Endothelial cell of umbilical vein (primary cell): ENCODE data around the gene ADAT1. TPM values are rescaled to one million over a fixed set of nuclear protein-coding genes. Genes with fewer than 3 reads are reported as not detected.

Experiments used
- BruUV-seq: library from RNA; stranded (reverse); fragments of 400-500 nt; replicated peaks from 2 replicates; lab custom pipeline; 2021; lab: Mats Ljungman, UMichigan
- CTCF ChIA-PET: fragments of 300-600, 350-600 bp; sonication (Branson Sonifier 250); formaldehyde crosslinking; loops from one replicate; lab custom pipeline; 2021; ENCODE audit warnings: antibody characterized with exemption, inconsistent platforms; lab: Charles Lee
- POLR2A ChIA-PET: fragments of 300-600, 350-600 bp; sonication (Branson Sonifier 250); formaldehyde crosslinking; loops from one replicate; lab custom pipeline; 2021; ENCODE audit warnings: antibody characterized with exemption, inconsistent platforms; lab: Charles Lee
- DNase-seq: peaks from one replicate; pipeline ENCODE4 v3.0.0-alpha.2; 2011; ENCODE audit warnings: low read depth, low spot score
- FAIRE-seq: peaks from 2 replicates; lab custom pipeline; 2011; peaks lifted over from hg19 to GRCh38; lab: Jason Lieb, UNC
- H2AFZ ChIP-seq: 2 replicates; pipeline ENCODE4 v1.6.0; 2012; ENCODE audit warnings: low read depth, low read length, control low read depth, inconsistent platforms
- H3K27ac ChIP-seq: 2 replicates; pipeline ENCODE4 v1.5.1; 2011; ENCODE audit warnings: low read depth, mild to moderate bottlenecking, control low read depth, low read length, moderate library complexity; ENCODE audit not compliant: insufficient read depth
- H3K27me3 ChIP-seq, 2 experiments: 2 replicates each; pipeline versions ENCODE4 v1.6.0 to v1.6.1; 2011; ENCODE audit warnings: low read length in 2 of 2, mixed read lengths in 1 of 2; ENCODE audit not compliant: control insufficient read depth in 2 of 2, insufficient read depth in 2 of 2
- H3K36me3 ChIP-seq, 2 experiments: 2 replicates in 1 of 2; 3 replicates in 1 of 2; pipeline ENCODE4 v1.5.1; 2011; ENCODE audit warnings: low read length in 2 of 2, mild to moderate bottlenecking in 1 of 2, moderate library complexity in 1 of 2; ENCODE audit not compliant: control insufficient read depth in 2 of 2, insufficient read depth in 2 of 2; ENCODE audit errors: extremely low read depth in 1 of 2
- H3K4me1 ChIP-seq: 3 replicates; pipeline ENCODE4 v1.5.1; 2011; ENCODE audit warnings: mild to moderate bottlenecking, low read length; ENCODE audit not compliant: control insufficient read depth, insufficient read depth; ENCODE audit errors: extremely low read depth
- H3K4me2 ChIP-seq: 2 replicates; pipeline ENCODE4 v1.6.1; 2011; ENCODE audit warnings: low read length, control low read depth, mixed read lengths; ENCODE audit not compliant: insufficient read depth
- H3K4me3 ChIP-seq, 3 experiments: fragments of 200-600 bp in 1 of 3; sonication (generic), shearing (Covaris generic) in 1 of 3; replicated peaks in 1 of 3; 2 replicates each; pipeline ENCODE4 v1.5.1; 2011 to 2016; ENCODE audit warnings: control low read depth in 3 of 3, low read length in 3 of 3, mild to moderate bottlenecking in 2 of 3, inconsistent platforms in 1 of 3, low read depth in 1 of 3, moderate library complexity in 1 of 3; ENCODE audit not compliant: insufficient read depth in 1 of 3
- H3K79me2 ChIP-seq: 2 replicates; pipeline ENCODE4 v1.6.0; 2012; ENCODE audit warnings: low read length, inconsistent platforms; ENCODE audit not compliant: control insufficient read depth, insufficient read depth
- H3K9ac ChIP-seq: replicated peaks from 2 replicates; pipeline ENCODE3; 2011; ENCODE audit warnings: low read length, control low read depth; ENCODE audit not compliant: insufficient read depth; ENCODE audit errors: extremely low read depth
- H3K9me1 ChIP-seq: replicated peaks from 3 replicates; pipeline ENCODE4 v1.6.0; 2011; ENCODE audit warnings: mild to moderate bottlenecking, low read length; ENCODE audit not compliant: control insufficient read depth, insufficient read depth; ENCODE audit errors: extremely low read depth
- H3K9me3 ChIP-seq: replicated peaks from 2 replicates; pipeline ENCODE4 v1.5.1; 2012; ENCODE audit warnings: low read length, inconsistent platforms; ENCODE audit not compliant: control insufficient read depth, insufficient read depth
- H4K20me1 ChIP-seq: replicated peaks from 2 replicates; pipeline ENCODE3; 2011; ENCODE audit warnings: mild to moderate bottlenecking, low read length; ENCODE audit not compliant: control insufficient read depth, insufficient read depth; ENCODE audit errors: extremely low read depth
- EZH2 ChIP-seq: IDR thresholded peaks from 2 replicates; pipeline ENCODE4 v1.6.1; 2012; ENCODE audit warnings: borderline replicate concordance, low read depth, mild to moderate bottlenecking, moderate library complexity, low read length, inconsistent platforms; ENCODE audit not compliant: severe bottlenecking
- FOS ChIP-seq: IDR thresholded peaks from 2 replicates; pipeline ENCODE4 v1.6.1; 2011; ENCODE audit warnings: mild to moderate bottlenecking, low read length, moderate library complexity, borderline replicate concordance; ENCODE audit not compliant: insufficient read depth
- GATA2 ChIP-seq: IDR thresholded peaks from 2 replicates; pipeline ENCODE4 v1.7.0; 2011; ENCODE audit warnings: low read depth, mild to moderate bottlenecking, moderate library complexity, mixed read lengths, low read length; ENCODE audit not compliant: insufficient read length, insufficient read depth
- JUN ChIP-seq: IDR thresholded peaks from 2 replicates; pipeline ENCODE4 v1.6.1; 2011; ENCODE audit warnings: borderline replicate concordance, low read depth; ENCODE audit not compliant: insufficient read length, insufficient read depth
- MYC ChIP-seq: IDR thresholded peaks from one replicate; pipeline ENCODE4 v1.6.1; 2011; ENCODE audit warnings: mild to moderate bottlenecking, low read depth, low read length
- POLR2A ChIP-seq: IDR thresholded peaks from 2 replicates; pipeline ENCODE4 v1.6.1; 2012; ENCODE audit warnings: low read depth, mild to moderate bottlenecking, control low read depth, low read length
- POLR2AphosphoS5 ChIP-seq: IDR thresholded peaks from 2 replicates; pipeline ENCODE4 v1.6.1; 2012; ENCODE audit warnings: low read depth, mild to moderate bottlenecking, control low read depth, low read length, moderate library complexity; ENCODE audit not compliant: insufficient read depth
- dilution Hi-C: fragments of 300-500 bp; cut with MboI; formaldehyde crosslinking; loops from one replicate; pipeline ENCODE4 v1.15.0; 2019; ENCODE audit warnings: low sequenced_read_pairs; ENCODE audit not compliant: extremely low pct_ligation_motif_present
- intact Hi-C: fragments of 100-400 bp; cut with micrococcal nuclease; formaldehyde crosslinking; loops from one replicate; pipeline ENCODE4 v1.10.0; 2022
- polyA plus RNA-seq, 4 experiments: library from polyadenylated mRNA; depleted of rRNA in 3 of 4; stranded (reverse) in 3 of 4; unstranded in 1 of 4; fragments of >200 nt; gene quantifications; 2 replicates each; pipeline versions ENCODE4 v1.2.1 to v1.2.3, GENCODE V29; 2011 to 2012; ENCODE audit warnings: missing spikeins in 1 of 4
- total RNA-seq: library from RNA; stranded (reverse); gene quantifications from 2 replicates; pipeline ENCODE4 v1.2.3, GENCODE V29; 2021
- TF ChIP-seq, protein P1 (sequence below), 2 donors: IDR thresholded peaks; 1 replicate in 1 of 2; 2 replicates in 1 of 2; pipeline ENCODE4 v1.5.1; 2011; ENCODE audit warnings: low read length in 2 of 2, mild to moderate bottlenecking in 2 of 2, moderate library complexity in 2 of 2, control low read depth in 1 of 2, inconsistent platforms in 1 of 2, low read depth in 1 of 2; ENCODE audit not compliant: insufficient read depth in 1 of 2; ENCODE audit errors: extremely low read depth in 1 of 2
- TF ChIP-seq, protein P2 (sequence below): IDR thresholded peaks from 2 replicates; pipeline ENCODE4 v1.6.1; 2011; ENCODE audit not compliant: insufficient read depth, insufficient read length

The ADAT1 gene
- total and polyA plus RNA-seq, 2 donors (not counting 3 experiments of a cell fraction or from before 2014, with no cell fraction given) = 27.2 to 56.6 TPM

DNA sequence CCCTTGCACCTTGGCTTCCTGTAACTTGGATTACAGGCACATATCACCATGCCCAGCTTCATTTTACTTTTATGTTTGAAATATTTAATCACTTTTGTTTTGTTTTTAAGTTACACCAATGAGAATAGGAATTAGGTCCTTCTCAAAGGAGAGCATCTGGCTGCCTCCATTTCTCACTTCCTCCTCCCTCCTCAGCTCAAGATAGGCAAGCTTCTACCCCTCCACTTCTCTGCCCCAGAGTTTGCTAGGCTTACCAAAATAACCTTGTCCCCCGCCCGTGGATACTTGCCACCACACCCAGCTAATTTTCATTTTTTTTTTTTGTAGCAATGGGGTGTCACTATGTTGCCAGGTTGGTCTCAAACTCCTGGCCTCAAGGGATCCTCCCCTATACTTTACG is 39.0 kb downstream of the ADAT1 start:
- ChIA-PET POLR2A (no interaction called here), CTCF (no interaction called here)
- dilution Hi-C loops = no loop called here
- Histone ChIP-seq H3K9me1 (no peaks in the 10 kb centered on the region), H3K27me3 (no peaks in the 10 kb centered on the region), H3K79me2 (no peaks in the 10 kb centered on the region), H3K9me3 (no peaks in the 10 kb centered on the region), H3K4me1 (no peaks in the 10 kb centered on the region), H3K9ac (no peak overlapping the region), H3K4me3 (no peak overlapping the region), H3K27ac (no peak overlapping the region), H3K4me2 (no peak overlapping the region), H2AFZ (no peak overlapping the region), H3K36me3 (peaks cover 0 to 4% of the 10 kb centered on the region in 2 experiments), H4K20me1 (no peaks in the 10 kb centered on the region)
- intact Hi-C loops = no loop called here
- DNase-seq (no peak), FAIRE-seq (no peak)
- BruUV-seq = no TSS peak
- TF ChIP-seq POLR2A (no peak), POLR2AphosphoS5 (no peak), EZH2 (no peak), JUN (no peak), GATA2 (no peak), FOS (no peak), MYC (no peak)
- TF ChIP-seq, protein P1, sequence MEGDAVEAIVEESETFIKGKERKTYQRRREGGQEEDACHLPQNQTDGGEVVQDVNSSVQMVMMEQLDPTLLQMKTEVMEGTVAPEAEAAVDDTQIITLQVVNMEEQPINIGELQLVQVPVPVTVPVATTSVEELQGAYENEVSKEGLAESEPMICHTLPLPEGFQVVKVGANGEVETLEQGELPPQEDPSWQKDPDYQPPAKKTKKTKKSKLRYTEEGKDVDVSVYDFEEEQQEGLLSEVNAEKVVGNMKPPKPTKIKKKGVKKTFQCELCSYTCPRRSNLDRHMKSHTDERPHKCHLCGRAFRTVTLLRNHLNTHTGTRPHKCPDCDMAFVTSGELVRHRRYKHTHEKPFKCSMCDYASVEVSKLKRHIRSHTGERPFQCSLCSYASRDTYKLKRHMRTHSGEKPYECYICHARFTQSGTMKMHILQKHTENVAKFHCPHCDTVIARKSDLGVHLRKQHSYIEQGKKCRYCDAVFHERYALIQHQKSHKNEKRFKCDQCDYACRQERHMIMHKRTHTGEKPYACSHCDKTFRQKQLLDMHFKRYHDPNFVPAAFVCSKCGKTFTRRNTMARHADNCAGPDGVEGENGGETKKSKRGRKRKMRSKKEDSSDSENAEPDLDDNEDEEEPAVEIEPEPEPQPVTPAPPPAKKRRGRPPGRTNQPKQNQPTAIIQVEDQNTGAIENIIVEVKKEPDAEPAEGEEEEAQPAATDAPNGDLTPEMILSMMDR (IDR thresholded peaks at IDR 0.05; ENCODE audit: extremely low read depth in 1 of 2, insufficient read depth in 1 of 2, low read depth in 1 of 2, low read length in 2 of 2) = no peak
- TF ChIP-seq, protein P2, sequence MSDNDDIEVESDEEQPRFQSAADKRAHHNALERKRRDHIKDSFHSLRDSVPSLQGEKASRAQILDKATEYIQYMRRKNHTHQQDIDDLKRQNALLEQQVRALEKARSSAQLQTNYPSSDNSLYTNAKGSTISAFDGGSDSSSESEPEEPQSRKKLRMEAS = no peak
